ENCODE measurements around the gene TSC2.
A peak's percentile ranks its signal among the peaks of the same experiment; 100 is the strongest.

The TSC2 gene

GRCh38 chr16:2047330-2048115, at the start of gene TSC2, which contains the start of gene NTHL1:
TSS of gene TSC2 (plus strand) at chr16:2047985. CDS start at chr16:2048616, 631 bp downstream.
TSS of gene NTHL1 (minus strand) at chr16:2047834. CDS start at chr16:2047823, 11 bp downstream.
- DNase-seq (ENCODE audit: low read depth), result peak; percentile 84
- no peak for TF ChIP-seq CTCF (IDR thresholded peaks at IDR 0.05; ENCODE audit: control insufficient read depth, extremely low read depth, insufficient read depth)
- peak within 1 kb of the TSS; percentile 93 for H3K4me3 ChIP-seq (ENCODE audit: low read depth, low read length)

DNA sequence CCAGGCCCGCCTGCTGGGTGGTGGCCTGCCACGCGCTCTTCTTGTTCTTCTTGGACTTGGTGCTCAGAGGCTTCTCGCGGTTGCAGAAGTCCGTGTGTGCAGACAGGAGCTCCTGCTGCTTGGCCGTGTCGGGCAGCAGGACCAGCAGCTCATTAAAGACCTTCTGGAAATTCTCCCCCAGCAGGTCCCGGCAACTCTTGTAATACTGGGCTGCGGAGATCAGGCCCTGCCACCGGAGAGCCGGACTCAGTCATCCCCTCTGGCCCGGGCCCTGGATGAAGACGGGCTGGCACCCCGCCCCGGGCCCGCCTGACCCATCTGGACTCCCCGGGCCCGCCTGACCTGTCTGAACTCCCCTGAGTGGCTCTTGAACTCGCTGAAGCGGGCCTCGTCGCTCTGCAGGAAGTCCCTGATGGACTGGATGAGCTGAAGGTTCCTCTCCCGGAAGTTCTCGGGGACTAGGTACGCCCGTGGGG, 49.4 kb upstream of the TSC2 start:
- H3K4me3 ChIP-seq (ENCODE audit: low read depth, low read length), result no peak overlapping the region

DNA sequence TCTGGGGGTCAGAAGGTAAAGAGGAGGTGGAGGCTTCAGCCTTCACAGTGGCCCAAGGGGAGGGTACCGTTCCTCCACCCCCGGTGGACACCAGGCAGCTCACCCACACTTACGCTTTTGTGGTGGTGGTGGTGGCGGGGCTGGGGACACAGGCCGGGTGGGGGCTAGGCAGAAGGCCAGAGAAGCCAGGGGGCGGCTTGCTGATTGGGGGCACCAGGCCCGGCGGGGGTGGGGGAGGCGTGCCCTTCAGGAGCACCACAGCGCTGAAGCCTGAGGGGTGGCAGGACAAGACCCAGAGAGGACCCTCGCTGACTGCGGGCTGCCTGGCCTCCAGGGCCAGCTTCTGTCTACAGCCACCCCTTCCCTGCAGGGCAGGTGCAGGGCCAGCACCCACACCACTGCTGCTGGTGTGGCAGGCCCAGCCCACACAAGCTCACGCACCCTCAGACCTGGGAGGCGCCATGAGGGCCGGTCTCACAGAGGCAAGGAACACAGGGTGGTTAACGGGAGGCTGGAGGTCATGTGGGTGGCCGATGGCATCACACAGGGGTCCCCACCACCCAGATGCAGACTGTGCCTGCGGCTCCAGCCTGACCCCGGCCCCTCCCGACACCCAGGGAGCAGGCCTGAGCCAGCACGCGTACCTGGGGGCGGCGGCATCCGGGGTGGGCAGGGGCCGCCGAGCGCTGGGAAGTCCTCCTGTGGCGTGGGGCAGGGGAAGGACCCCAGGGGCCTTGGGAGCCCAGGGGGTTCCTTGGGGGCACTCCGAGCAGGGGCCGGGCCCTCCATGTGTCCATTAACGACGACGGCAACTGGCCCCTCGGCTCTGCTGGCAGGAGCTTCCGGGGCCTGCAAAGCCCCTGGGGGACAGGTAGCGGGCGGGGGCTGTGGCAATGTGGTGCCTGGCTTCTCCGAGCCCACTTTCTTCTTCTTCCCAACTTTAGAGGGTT, 48.7 kb upstream of the TSC2 start:
- no peak for TF ChIP-seq CTCF (IDR thresholded peaks at IDR 0.05; ENCODE audit: control insufficient read depth, extremely low read depth, insufficient read depth)
- no peak overlapping the region for H3K4me3 ChIP-seq (ENCODE audit: low read depth, low read length)
- no peak for DNase-seq (ENCODE audit: low read depth)

More for the DNA sequence above, 49.4 kb upstream of the TSC2 start:
- DNase-seq (ENCODE audit: low read depth), result no peak
- no peak for TF ChIP-seq CTCF (IDR thresholded peaks at IDR 0.05; ENCODE audit: control insufficient read depth, extremely low read depth, insufficient read depth)

DNA sequence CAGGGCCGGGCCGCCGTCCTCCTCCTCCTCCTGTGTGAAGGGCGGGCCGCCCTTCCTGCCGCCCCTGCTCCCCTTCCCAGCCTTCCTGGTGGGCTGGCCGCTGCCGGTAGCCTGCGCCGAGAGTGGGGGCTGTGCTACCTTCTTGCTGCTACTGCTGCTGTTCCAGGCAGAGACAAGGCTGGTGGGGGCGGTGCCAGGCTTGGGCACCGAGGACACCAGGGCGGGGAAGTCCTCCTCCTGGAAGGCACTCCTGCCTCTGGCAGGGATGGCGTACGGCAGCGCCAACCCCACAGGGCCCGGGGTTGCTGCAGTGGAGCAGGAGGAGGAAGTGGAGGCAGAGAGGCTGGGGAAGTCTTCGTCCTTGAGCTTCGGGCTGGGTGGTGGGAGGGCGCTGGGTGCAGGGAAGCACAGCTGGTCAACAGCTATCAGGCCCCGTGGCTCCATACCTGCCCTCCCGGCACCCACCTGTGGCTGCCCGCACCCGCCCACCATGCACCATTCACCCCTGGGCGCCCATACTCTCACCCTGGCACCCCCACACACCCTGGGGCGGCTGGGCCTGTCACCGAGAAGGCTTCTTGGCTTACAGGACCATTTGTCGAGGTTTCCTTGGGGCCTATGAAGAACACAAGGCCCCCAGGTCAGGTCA, 47.8 kb upstream of the TSC2 start:
- no peak for DNase-seq (ENCODE audit: low read depth)
- no peak for TF ChIP-seq CTCF (IDR thresholded peaks at IDR 0.05; ENCODE audit: control insufficient read depth, extremely low read depth, insufficient read depth)
- H3K4me3 ChIP-seq (ENCODE audit: low read depth, low read length), result no peak overlapping the region

DNA sequence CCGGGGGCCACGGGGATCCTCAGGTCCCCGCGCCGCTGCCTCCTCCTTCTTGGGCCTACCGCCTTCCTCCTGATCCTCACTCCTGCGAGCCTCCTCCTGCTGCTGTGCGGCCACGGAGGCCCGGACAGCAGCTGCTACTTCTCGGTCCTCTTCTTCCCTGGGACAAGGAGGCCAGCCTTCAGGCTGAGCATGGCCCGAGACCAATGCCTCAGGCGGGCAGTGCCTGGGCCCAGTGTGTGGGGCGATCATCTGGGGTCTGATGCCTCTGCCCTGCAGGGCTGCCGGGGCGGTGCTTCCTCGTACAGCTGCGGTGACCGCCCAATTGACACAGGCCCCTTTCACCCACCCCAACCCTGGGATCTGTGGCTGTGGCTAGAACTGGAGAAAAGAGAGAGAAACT, 46.8 kb upstream of the TSC2 start:
- no peak overlapping the region for H3K4me3 ChIP-seq (ENCODE audit: low read depth, low read length)
- no peak for DNase-seq (ENCODE audit: low read depth)
- TF ChIP-seq CTCF (IDR thresholded peaks at IDR 0.05; ENCODE audit: control insufficient read depth, extremely low read depth, insufficient read depth), result no peak
